Astrocyte (in vitro differentiated cells and primary cell): ENCODE data around the gene SLC15A1. TPM values are rescaled to one million over a fixed set of nuclear protein-coding genes. Genes with fewer than 3 reads are reported as not detected.

ENCODE experiments used
- DNase-seq: peaks from one replicate; pipeline ENCODE4 v3.0.0-alpha.2; 2010; ENCODE audit warnings: low read depth
- FAIRE-seq: peaks from 2 replicates; lab custom pipeline; 2011; peaks lifted over from hg19 to GRCh38; lab: Jason Lieb, UNC
- H2AFZ ChIP-seq: 2 replicates; pipeline ENCODE4 v1.6.0; 2012; ENCODE audit warnings: low read depth, low read length, inconsistent platforms
- H3K27ac ChIP-seq: 2 replicates; pipeline ENCODE4 v1.5.1; 2011; ENCODE audit warnings: low read depth, low read length, inconsistent platforms
- H3K27me3 ChIP-seq: 2 replicates; pipeline ENCODE4 v1.6.0; 2011; ENCODE audit warnings: low read length, inconsistent platforms; ENCODE audit not compliant: insufficient read depth
- H3K36me3 ChIP-seq: 2 replicates; pipeline ENCODE4 v1.5.1; 2011; ENCODE audit warnings: low read length, inconsistent platforms; ENCODE audit not compliant: insufficient read depth
- H3K4me1 ChIP-seq: 2 replicates; pipeline ENCODE4 v1.5.1; 2011; ENCODE audit warnings: low read length, inconsistent platforms; ENCODE audit not compliant: insufficient read depth
- H3K4me2 ChIP-seq: 2 replicates; pipeline ENCODE4 v1.6.0; 2012; ENCODE audit warnings: low read length, inconsistent platforms
- H3K4me3 ChIP-seq: 2 replicates; pipeline ENCODE4 v1.5.1; 2011; ENCODE audit warnings: low read depth, mild to moderate bottlenecking, low read length, inconsistent platforms; ENCODE audit not compliant: insufficient read depth
- H3K79me2 ChIP-seq: 2 replicates; pipeline ENCODE4 v1.6.0; 2012; ENCODE audit warnings: mild to moderate bottlenecking, low read length, inconsistent platforms; ENCODE audit not compliant: insufficient read depth
- H3K9ac ChIP-seq: 2 replicates; pipeline ENCODE4 v1.6.0; 2012; ENCODE audit warnings: mild to moderate bottlenecking, low read length, inconsistent platforms
- H3K9me3 ChIP-seq: 2 replicates; pipeline ENCODE4 v1.5.1; 2012; ENCODE audit warnings: low read depth, mild to moderate bottlenecking, low read length, inconsistent platforms; ENCODE audit not compliant: insufficient read depth
- H4K20me1 ChIP-seq: 2 replicates; pipeline ENCODE4 v1.6.0; 2012; ENCODE audit warnings: low read length, inconsistent platforms; ENCODE audit not compliant: insufficient read depth
- H3K27ac Mint-ChIP-seq: one replicate; pipeline ENCODE4 v1.8.0; 2021; ENCODE audit warnings: mild to moderate bottlenecking, mixed read lengths; ENCODE audit not compliant: unreplicated experiment
- H3K27me3 Mint-ChIP-seq: one replicate; pipeline ENCODE4 v1.8.0; 2021; ENCODE audit warnings: low read depth, mixed read lengths; ENCODE audit not compliant: unreplicated experiment
- H3K36me3 Mint-ChIP-seq: one replicate; pipeline ENCODE4 v1.8.0; 2021; ENCODE audit warnings: low read depth, mixed read lengths; ENCODE audit not compliant: unreplicated experiment
- H3K4me1 Mint-ChIP-seq: one replicate; pipeline ENCODE4 v1.8.0; 2021; ENCODE audit warnings: low read depth, mixed read lengths; ENCODE audit not compliant: unreplicated experiment
- H3K4me3 Mint-ChIP-seq: one replicate; pipeline ENCODE4 v1.8.0; 2021; ENCODE audit warnings: mild to moderate bottlenecking, moderate library complexity, mixed read lengths; ENCODE audit not compliant: unreplicated experiment
- H3K9me3 Mint-ChIP-seq: one replicate; pipeline ENCODE4 v1.8.0; 2021; ENCODE audit warnings: mild to moderate bottlenecking, mixed read lengths; ENCODE audit not compliant: unreplicated experiment
- EZH2 ChIP-seq: IDR thresholded peaks from 2 replicates; pipeline ENCODE4 v1.6.1; 2012; ENCODE audit warnings: mild to moderate bottlenecking, low read length, inconsistent platforms; ENCODE audit not compliant: insufficient read depth
- total RNA-seq: library from RNA; stranded (reverse); gene quantifications from 2 replicates; pipeline ENCODE4 v1.2.1, GENCODE V29; 2021
- TF ChIP-seq, protein P1 (sequence below): IDR thresholded peaks from 2 replicates; pipeline ENCODE4 v1.5.1; 2011; ENCODE audit warnings: low read depth, mild to moderate bottlenecking, inconsistent platforms, low read length, moderate library complexity; ENCODE audit not compliant: insufficient read depth

The SLC15A1 gene
- total RNA-seq, 1 donor from 2014 or later, result not detected

DNA sequence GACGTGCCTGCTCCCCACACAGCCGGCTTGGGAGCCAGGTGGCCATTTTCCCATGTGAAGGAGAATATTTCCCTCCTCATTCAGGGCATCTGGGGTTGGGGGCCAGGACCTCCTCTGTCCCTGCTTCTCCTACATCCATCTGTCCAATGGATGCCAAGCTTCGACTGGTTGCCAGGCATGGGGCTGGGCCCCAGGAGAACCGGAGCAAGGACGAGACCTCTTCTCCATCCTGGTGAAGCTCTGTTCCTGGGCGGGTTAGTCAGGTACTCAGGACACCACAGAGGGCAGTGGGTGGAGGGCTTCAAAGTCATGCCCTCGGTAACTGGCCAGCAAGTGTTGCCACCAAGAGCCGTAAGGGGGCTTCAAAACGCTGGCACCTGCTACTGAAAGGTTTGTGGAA lies 22.3 kb upstream of the SLC15A1 start:
- Mint-ChIP-seq H3K9me3 (peaks cover 9% of the 10 kb centered on the region), H3K27ac (no peak overlapping the region), H3K36me3 (peaks cover 2% of the 10 kb centered on the region), H3K4me3 (no peak overlapping the region), H3K4me1 (peaks cover 6% of the 10 kb centered on the region), H3K27me3 (peaks cover 5% of the 10 kb centered on the region)
- H3K9me3 ChIP-seq, result no peaks in the 10 kb centered on the region
- no peaks in the 10 kb centered on the region for H4K20me1 ChIP-seq
- FAIRE-seq (no peak), DNase-seq (no peak)
- no peak overlapping the region for H3K9ac ChIP-seq
- H2AFZ ChIP-seq, result no peak overlapping the region
- H3K4me3 ChIP-seq, result no peak overlapping the region
- TF ChIP-seq, protein P1, sequence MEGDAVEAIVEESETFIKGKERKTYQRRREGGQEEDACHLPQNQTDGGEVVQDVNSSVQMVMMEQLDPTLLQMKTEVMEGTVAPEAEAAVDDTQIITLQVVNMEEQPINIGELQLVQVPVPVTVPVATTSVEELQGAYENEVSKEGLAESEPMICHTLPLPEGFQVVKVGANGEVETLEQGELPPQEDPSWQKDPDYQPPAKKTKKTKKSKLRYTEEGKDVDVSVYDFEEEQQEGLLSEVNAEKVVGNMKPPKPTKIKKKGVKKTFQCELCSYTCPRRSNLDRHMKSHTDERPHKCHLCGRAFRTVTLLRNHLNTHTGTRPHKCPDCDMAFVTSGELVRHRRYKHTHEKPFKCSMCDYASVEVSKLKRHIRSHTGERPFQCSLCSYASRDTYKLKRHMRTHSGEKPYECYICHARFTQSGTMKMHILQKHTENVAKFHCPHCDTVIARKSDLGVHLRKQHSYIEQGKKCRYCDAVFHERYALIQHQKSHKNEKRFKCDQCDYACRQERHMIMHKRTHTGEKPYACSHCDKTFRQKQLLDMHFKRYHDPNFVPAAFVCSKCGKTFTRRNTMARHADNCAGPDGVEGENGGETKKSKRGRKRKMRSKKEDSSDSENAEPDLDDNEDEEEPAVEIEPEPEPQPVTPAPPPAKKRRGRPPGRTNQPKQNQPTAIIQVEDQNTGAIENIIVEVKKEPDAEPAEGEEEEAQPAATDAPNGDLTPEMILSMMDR, result no peak
- TF ChIP-seq EZH2, result no peak
- no peak overlapping the region for H3K4me2 ChIP-seq
- no peaks in the 10 kb centered on the region for H3K27me3 ChIP-seq
- H3K79me2 ChIP-seq, result no peaks in the 10 kb centered on the region
- no peaks in the 10 kb centered on the region for H3K36me3 ChIP-seq
- H3K4me1 ChIP-seq, result peaks cover 16% of the 10 kb centered on the region
- no peak overlapping the region for H3K27ac ChIP-seq

DNA sequence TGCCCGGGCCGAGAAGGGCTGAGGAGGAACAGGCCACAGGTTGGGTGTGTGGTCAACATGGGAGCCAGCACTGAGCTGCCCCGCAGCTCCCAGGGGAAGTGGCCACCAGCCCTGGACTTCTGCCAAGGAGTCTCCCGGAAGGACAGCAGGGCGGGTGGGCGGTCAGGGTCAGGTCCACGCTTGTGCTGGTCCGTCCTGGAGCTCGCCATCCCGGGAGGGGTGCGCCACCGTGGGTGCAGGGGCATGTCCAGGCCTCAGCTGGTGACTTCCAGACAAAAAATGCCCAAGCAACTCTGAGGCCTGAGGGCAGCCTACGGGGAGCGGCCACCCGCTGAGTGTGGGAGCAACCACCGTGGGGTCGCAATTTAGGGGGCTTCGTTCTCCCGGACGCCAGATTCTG lies 21.4 kb upstream of the SLC15A1 start:
- no peak for FAIRE-seq
- Mint-ChIP-seq H3K27me3 (peaks cover 4% of the 10 kb centered on the region), H3K27ac (no peak overlapping the region)

More for the DNA sequence above, 21.4 kb upstream of the SLC15A1 start:
- Histone ChIP-seq H3K4me1 (peaks cover 14% of the 10 kb centered on the region), H3K9me3 (no peaks in the 10 kb centered on the region), H3K79me2 (no peaks in the 10 kb centered on the region), H3K4me2 (no peak overlapping the region), H3K4me3 (no peak overlapping the region), H3K36me3 (no peaks in the 10 kb centered on the region), H4K20me1 (no peaks in the 10 kb centered on the region), H2AFZ (no peak overlapping the region), H3K9ac (no peak overlapping the region), H3K27ac (no peak overlapping the region), H3K27me3 (no peaks in the 10 kb centered on the region)
- H3K4me3 Mint-ChIP-seq, result no peak overlapping the region
- no peak for DNase-seq
- H3K4me1 Mint-ChIP-seq, result peaks cover 6% of the 10 kb centered on the region
- TF ChIP-seq, protein P1, result no peak
- no peak for TF ChIP-seq EZH2
- peaks cover 2% of the 10 kb centered on the region for H3K36me3 Mint-ChIP-seq
- peaks cover 13% of the 10 kb centered on the region for H3K9me3 Mint-ChIP-seq
